KMS-11 (cell line): ENCODE data around the gene FAM168A.
"Not testable (repeated sequence)": the region's sequence is repeated elsewhere in the genome, so short reads cannot be mapped to it uniquely, and the experiment has no call there.

Experiments
- H2AFZ ChIP-seq: fragments of 200-600 bp; sonication (generic); 2 replicates; pipeline ENCODE4 v1.6.1; 2016; ENCODE audit warnings: antibody characterized with exemption, mixed run types, low read depth
- H3K27ac ChIP-seq: fragments of 200-600 bp; sonication (generic); 2 replicates; pipeline ENCODE4 v1.6.1; 2016; ENCODE audit warnings: mild to moderate bottlenecking, mixed run types
- H3K27me3 ChIP-seq: fragments of 200-600 bp; sonication (generic); 2 replicates; pipeline ENCODE4 v1.6.1; 2017; ENCODE audit warnings: mild to moderate bottlenecking, low read depth, mixed run types, moderate library complexity; ENCODE audit not compliant: insufficient read depth
- H3K36me3 ChIP-seq: fragments of 200-600 bp; sonication (generic); 2 replicates; pipeline ENCODE4 v1.6.1; 2017; ENCODE audit warnings: mild to moderate bottlenecking, mixed run types; ENCODE audit not compliant: insufficient read depth
- H3K4me1 ChIP-seq: fragments of 200-600 bp; sonication (generic); 2 replicates; pipeline ENCODE4 v1.6.1; 2016; ENCODE audit warnings: mild to moderate bottlenecking, low read depth, mixed run types; ENCODE audit not compliant: poor library complexity, severe bottlenecking
- H3K4me2 ChIP-seq: fragments of 200-600 bp; sonication (generic); 2 replicates; pipeline ENCODE4 v1.7.0; 2016; ENCODE audit warnings: mild to moderate bottlenecking, mixed run types
- H3K4me3 ChIP-seq: fragments of 200-600 bp; sonication (generic); IDR thresholded peaks from 2 replicates; pipeline ENCODE4 v1.6.1; 2017; ENCODE audit warnings: low read depth, low read length, mixed read lengths; ENCODE audit not compliant: insufficient read depth
- H3K79me2 ChIP-seq: fragments of 200-600 bp; sonication (generic); 2 replicates; pipeline ENCODE4 v1.6.1; 2016; ENCODE audit warnings: low read depth, mixed run types; ENCODE audit not compliant: insufficient read depth
- H3K9ac ChIP-seq: fragments of 200-600 bp; sonication (generic); 2 replicates; pipeline ENCODE4 v1.6.1; 2016; ENCODE audit warnings: mild to moderate bottlenecking, mixed run types
- H4K20me1 ChIP-seq: fragments of 200-600 bp; sonication (generic); 2 replicates; pipeline ENCODE4 v1.6.1; 2016; ENCODE audit warnings: mild to moderate bottlenecking, mixed run types; ENCODE audit not compliant: insufficient read depth
- CTCF ChIP-seq: fragments of 200-600 bp; sonication (generic); conservative IDR thresholded peaks from 2 replicates; pipeline ENCODE4 v1.6.1; 2017; ENCODE audit warnings: low read depth, mild to moderate bottlenecking, antibody characterized with exemption, low read length, moderate library complexity, mixed read lengths

Gene FAM168A

GRCh38 chr11:73577496-73577917 is 20.4 kb downstream of the FAM168A start:
- no peaks in the 10 kb centered on the region for H3K27me3 ChIP-seq
- H3K27ac ChIP-seq, result no peak overlapping the region
- no peaks in the 10 kb centered on the region for H3K79me2 ChIP-seq
- no peak overlapping the region for H2AFZ ChIP-seq
- H3K36me3 ChIP-seq, result no peaks in the 10 kb centered on the region
- H3K4me2 ChIP-seq, result no peak overlapping the region
- H4K20me1 ChIP-seq, result no peaks in the 10 kb centered on the region
- H3K4me1 ChIP-seq, result no peaks in the 10 kb centered on the region
- no peak overlapping the region for H3K9ac ChIP-seq
- no peak overlapping the region for H3K4me3 ChIP-seq
- no peak for TF ChIP-seq CTCF

GRCh38 chr11:73576185-73576614 is 21.7 kb downstream of the FAM168A start:
- no peak overlapping the region for H3K9ac ChIP-seq
- no peak for TF ChIP-seq CTCF
- H3K36me3 ChIP-seq, result no peaks in the 10 kb centered on the region
- no peak overlapping the region for H3K4me3 ChIP-seq
- no peak overlapping the region for H3K4me2 ChIP-seq
- no peaks in the 10 kb centered on the region for H3K79me2 ChIP-seq
- no peak overlapping the region for H2AFZ ChIP-seq
- no peak overlapping the region for H3K27ac ChIP-seq
- no peaks in the 10 kb centered on the region for H4K20me1 ChIP-seq
- H3K27me3 ChIP-seq, result no peaks in the 10 kb centered on the region
- H3K4me1 ChIP-seq, result no peaks in the 10 kb centered on the region

GRCh38 chr11:73571982-73572381 is 25.9 kb downstream of the FAM168A start:
- H4K20me1 ChIP-seq, H3K4me3 ChIP-seq, H3K27me3 ChIP-seq, H3K4me1 ChIP-seq, H3K27ac ChIP-seq, H3K36me3 ChIP-seq, H2AFZ ChIP-seq, H3K9ac ChIP-seq, H3K79me2 ChIP-seq, H3K4me2 ChIP-seq: not testable (repeated sequence)

- Histone ChIP-seq H3K4me2 (no peak overlapping the region), H3K27ac (no peak overlapping the region), H4K20me1 (no peaks in the 10 kb centered on the region)
These were observed 27.3 kb downstream of the FAM168A start for GRCh38 chr11:73570415-73571114.

More at GRCh38 chr11:73570415-73571114, 27.3 kb downstream of the FAM168A start:
- Histone ChIP-seq H3K36me3 (no peaks in the 10 kb centered on the region), H3K4me3 (no peak overlapping the region), H2AFZ (no peak overlapping the region), H3K9ac (no peak overlapping the region), H3K27me3 (no peaks in the 10 kb centered on the region), H3K79me2 (no peaks in the 10 kb centered on the region), H3K4me1 (no peaks in the 10 kb centered on the region)
- TF ChIP-seq CTCF, result no peak
